A204.1 (cell line): ENCODE results near the gene PRRC2C.
"Not testable (repeated sequence)": the region's sequence is repeated elsewhere in the genome, so short reads cannot be mapped to it uniquely, and the experiment has no call there.

Experiments
- FAIRE-seq: peaks from 2 replicates; lab custom pipeline; 2012; peaks lifted over from hg19 to GRCh38; lab: Jason Lieb, UNC

Gene PRRC2C

DNA sequence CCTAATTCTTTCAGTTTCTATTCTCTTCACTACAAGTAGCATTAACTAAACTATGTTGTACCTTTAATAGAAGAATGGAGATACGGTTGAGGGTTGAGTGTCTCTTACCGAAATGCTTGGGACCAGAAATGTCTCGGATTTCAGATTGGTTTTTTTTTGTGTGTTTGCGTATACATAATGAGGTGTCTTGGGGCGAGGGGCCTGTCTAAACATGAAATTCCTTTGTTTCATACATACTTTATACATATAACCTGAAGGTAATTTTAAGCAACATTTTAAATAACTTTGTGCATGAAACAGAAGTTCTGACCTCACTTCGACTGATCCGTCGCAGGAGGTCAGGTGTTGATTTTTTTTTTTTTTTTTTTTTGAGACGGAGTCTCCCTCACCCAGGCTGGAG is 100.4 kb downstream of the PRRC2C start:
- no peak for FAIRE-seq

DNA sequence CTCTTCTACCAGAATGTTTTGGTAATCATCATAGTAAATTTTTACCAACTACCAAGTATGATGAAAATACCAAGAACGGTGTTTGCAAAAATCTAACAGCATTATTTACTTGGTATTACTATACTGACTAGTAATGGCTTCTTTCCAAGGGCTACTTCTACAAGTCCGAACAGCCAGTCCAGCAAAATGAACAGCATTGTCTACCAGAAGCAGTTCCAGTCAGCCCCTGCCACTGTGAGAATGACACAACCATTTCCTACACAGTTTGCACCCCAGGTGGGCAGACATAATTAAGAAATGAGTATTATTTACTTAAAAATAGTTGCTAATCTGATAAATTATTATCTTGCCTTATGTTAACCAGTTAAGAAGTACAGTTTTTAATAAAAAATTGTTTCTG is 102.9 kb downstream of the PRRC2C start:
- no peak for FAIRE-seq

GRCh38 chr1:171590022-171590421 is 104.7 kb downstream of the PRRC2C start:
- FAIRE-seq, result no peak

GRCh38 chr1:171595324-171595723 is 110.0 kb downstream of the PRRC2C start:
- no peak for FAIRE-seq

- FAIRE-seq, result no peak
Measured at GRCh38 chr1:171596119-171596518, 110.8 kb downstream of the PRRC2C start.

GRCh38 chr1:171596705-171597104 is 111.4 kb downstream of the PRRC2C start:
- FAIRE-seq, result no peak

DNA sequence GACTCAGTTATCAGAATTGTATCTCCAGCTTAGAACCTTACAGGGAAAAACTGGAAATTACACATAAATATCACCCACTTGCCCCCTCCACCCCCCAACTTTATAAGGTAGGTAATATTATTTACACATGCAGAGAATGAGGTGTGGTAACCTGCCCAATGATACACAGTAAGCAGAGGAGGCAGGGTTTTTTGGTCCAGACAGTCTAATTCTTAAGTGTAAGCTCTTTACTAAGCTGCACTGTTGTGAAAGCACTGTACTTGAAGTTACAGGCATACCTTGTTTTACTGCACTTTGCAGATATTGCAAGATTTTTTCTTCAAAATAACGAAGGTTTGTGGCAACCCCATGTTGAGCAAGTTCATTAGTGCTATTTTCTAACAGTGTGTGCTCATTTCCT is 111.9 kb downstream of the PRRC2C start:
- no peak for FAIRE-seq

DNA sequence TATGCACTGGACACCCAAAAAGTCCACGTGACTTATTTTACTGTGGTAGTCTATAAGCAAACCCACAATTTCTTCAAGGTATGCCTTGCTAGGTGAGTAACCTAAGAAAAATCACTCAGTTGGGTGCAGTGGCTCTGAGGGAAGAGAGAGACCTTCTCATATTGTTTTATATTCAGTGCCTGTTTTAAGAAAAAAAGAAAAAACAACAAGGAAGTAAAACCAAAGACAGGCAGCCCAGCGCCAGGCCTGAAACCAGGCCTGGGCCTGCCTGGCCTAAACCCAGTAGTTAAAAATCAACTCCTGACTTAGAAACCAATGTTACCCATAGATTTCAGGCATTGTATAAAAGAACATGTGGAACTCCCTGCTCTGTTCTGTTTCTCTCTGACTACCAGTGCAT is 115.0 kb downstream of the PRRC2C start:
- not testable (repeated sequence) for FAIRE-seq

DNA sequence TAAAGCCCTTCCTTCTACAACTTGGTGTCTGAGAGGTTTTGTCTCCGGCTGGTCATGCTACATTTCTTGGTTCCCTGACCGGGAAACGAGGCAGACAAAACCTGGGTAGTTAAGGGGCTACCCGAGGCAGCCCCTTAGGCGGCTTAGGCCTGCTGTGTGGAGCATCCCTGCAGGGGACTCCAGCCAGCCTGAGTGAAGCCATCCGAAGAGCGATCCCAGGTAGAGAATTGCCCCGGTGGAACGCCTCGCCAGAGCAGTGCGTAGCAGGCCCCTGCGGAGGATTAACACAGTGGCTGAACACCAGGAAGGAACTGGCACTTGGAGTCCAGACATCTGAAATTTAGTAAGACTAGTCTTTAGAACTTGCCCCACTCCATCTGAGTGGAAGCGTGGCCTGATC is 115.5 kb downstream of the PRRC2C start:
- FAIRE-seq, result no peak

DNA sequence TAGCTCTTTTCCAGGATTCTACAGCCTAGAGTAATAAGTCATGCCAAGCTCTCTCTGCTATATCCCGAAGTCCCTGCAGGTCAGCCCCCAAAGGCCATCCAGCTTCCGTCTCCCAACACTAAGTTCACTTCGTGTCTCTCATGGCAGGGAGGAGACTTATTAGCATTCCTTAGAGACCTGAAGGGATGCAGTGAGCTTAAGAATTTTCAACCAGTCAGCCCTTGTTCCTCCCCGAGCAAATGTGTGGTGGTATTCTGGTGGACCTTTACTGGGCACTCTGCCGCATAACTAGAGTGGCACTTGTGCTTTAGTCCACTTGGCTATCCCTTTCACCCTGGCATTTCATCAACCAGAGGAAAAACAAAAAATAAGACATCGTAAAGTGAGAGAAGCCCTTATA is 117.7 kb downstream of the PRRC2C start:
- not testable (repeated sequence) for FAIRE-seq

DNA sequence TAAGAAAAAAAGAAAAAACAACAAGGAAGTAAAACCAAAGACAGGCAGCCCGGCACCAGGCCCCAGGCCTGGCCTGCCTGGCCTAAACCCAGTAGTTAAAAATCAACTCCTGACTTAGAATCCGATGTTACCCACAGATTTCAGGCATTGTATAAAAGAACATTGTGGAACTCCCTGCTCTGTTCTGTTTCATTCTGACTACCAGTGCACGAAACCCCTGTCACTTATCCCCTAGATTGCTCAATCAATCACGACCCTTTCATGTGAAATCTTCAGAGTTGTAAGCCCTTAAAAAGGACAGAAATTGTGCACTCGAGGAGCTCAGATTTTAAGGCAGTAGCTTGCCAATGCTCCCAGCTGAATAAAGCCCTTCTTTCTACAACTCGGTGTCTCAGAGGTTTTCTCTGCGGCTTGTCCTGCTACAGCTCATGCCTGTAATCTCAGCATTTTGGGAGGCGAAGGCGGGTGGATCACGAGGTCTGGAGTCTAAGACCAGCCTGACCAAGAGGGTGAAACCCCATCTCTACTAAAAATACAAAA is 121.1 kb downstream of the PRRC2C start:
- no peak for FAIRE-seq

DNA sequence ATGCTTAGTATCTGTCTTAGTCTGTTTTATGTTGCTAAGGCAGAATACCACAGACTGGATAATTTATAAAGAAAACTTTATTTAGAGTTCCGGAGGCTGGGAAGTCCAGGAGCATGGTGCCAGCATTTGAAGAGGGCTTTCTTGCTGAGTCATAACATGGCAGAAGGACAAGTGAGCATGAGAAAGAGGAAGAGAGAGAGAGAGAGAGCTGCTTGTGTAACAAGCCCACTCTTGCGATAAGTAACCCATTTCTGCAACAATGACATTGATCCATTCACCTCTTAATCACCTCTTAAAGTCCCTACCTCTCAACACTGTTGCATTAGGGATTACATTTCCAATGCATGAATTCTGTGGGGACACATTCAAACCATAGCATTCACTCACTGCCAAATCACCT is 125.1 kb downstream of the PRRC2C start:
- no peak for FAIRE-seq

DNA sequence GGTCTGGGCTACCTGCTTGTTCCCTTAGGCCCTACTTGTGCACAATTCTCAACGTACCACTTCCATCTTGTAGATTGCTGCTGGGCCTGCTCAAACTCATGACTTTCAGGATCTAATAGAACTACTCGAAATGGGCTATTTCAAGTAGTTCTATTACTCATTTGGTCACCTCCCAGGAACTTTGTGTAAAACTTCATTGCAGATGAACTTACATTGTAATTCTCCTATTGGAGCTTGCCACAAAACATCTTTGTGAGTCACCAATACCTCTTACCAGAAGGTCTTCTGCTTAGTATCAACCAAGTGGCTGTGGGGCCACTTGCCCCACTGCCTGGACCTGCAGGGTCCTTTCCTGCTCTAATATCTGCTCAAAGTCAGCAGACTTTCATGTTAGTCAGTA is 126.0 kb downstream of the PRRC2C start:
- FAIRE-seq, result no peak

DNA sequence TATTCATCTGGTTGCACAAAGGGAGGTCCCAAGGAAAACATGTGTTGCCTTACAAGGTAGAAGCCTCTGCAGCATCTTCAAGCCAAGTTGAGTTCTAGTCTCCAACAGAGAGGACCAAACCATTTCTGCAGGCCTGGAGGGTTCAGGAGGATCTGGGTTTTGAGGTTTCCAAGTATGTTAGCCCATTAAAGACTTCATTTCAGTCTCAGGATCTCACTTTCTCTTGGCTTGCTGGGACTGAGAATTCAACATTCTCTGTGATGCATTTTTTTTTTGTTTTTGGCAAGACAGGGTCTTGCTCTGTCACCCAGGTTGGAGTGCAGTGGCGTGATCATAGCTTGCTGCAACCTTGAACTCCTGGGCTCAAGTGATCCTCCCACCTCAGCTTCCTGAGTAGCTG is 128.0 kb downstream of the PRRC2C start:
- no peak for FAIRE-seq

GRCh38 chr1:171615122-171615906 is 130.0 kb downstream of the PRRC2C start:
- not testable (repeated sequence) for FAIRE-seq

DNA sequence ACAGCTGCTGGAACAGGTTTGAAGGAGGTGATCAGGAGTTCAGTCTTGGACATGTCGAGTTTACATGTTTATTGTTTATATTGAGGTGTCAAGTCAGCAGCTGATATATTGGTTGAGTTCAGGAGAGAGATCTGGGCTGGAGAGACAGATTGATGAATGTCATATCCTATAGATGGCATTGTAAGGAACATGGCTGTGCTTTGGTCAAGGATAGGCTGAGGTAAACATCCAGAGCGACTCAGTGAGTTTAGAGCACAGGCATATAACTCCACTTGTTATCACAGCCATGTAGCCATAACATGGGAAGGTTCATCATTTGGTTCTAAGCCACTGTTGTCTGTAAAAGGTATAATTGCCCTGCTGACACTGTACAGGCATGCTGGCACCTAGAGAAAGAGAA is 131.3 kb downstream of the PRRC2C start:
- FAIRE-seq, result no peak

GRCh38 chr1:171622152-171622462 is 136.8 kb downstream of the PRRC2C start, which contains the start of gene MYOCOS:
Gene MYOCOS (plus strand): TSS chr1:171622243. CDS start chr1:171623884, 1,641 bp downstream.
- FAIRE-seq, result no peak

DNA sequence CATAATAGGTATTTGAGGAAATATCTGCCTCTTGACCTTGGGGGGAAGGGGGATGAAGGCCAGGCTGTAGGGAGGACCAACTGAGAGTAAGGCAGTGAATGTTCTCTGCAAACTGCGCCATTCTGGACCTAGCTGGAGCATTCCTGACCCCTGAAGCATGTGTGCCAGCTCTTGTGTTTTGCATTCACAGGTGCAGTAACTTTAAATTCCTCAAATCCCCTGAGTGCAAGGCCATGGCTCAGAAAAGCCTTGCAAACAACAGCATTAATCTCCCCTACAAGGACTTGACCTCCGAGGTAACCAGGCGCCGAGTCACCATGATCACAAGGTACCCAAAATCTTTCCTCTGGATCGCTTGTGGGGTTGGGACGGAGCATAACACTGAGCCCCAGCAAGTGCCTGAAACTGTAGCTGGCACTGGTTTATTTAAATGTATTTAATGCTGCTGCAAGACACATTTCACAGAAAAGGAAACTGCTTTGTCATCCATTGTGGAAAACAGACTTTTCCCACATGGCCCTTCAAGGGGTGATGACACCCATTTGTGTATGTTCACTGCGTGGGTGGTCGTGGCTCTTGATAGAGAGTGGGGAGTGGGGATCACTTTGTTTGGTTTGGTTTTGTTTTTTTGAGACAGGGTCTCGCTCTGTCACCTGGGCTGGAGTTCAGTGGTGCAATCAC is 138.5 kb downstream of the PRRC2C start:
- no peak for FAIRE-seq

DNA sequence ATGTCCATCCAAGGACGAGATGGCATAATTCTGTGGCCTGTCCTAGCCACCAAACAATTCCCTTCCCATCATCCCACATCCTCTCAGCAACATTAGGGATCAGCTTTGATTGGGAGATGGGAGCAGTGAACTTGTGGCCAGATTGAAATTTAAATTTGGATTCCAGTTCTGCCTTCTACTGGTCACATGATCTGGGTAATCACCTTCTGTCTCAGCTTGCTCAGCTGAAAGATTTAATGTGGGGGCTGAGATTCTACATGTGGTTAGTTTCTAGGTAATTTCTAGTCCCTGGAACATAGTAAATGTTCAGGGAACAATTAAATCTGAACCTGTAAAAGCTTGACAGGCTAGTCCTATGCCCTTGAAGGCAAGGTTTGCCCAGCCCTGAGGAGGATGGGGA is 139.9 kb downstream of the PRRC2C start:
- no peak for FAIRE-seq

DNA sequence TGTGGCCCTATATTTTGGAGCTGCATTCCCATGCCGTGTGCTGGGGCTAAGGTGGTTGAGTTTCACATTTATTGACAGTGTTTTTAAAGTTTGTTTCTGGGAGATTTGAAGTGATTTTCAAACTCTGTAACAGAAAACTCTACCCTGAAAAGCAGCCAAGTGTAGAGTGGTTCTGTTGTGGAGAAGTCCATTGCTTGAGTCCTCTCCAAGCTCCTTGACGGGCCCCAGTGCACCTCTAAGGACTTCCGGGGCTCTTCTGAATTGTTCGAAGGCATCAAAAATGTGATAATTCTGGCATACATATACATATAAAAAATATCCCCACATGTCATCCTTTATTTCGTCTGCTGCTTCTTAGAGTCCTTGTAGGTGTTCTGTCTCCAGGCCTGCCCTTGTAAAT is 141.7 kb downstream of the PRRC2C start:
- no peak for FAIRE-seq

DNA sequence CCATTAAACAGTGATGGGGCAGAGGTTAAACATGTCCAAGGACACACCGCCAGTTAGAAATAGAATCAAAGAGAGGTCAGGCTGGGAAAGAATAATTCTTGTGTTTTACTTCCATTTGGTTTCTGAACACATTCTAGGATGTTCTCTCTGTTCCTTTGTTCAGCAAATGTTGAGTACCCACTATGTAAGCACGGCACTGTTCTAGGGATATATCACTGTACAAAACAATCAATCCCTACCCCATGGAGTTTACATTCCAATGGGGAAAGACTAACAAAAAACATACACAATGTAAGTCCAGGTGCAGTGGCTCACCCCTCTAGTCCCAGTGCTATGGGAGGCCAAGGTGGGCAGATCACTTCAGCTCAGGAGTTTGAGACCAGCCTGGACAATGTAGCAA is 142.9 kb downstream of the PRRC2C start:
- no peak for FAIRE-seq

GRCh38 chr1:171635661-171636060 is 150.3 kb downstream of the PRRC2C start:
- no peak for FAIRE-seq

- no peak for FAIRE-seq
Measured at GRCh38 chr1:171636141-171636540, 150.8 kb downstream of the PRRC2C start.
